Neural crest cell (in vitro differentiated cells): ENCODE measurements around the gene DOCK4. TPM values are rescaled to one million over a fixed set of nuclear protein-coding genes. Genes with fewer than 3 reads are reported as not detected.

Experiments
- DNase-seq: peaks from one replicate; pipeline ENCODE4 v3.0.0; 2021; ENCODE audit warnings: low read depth, mixed read lengths, low spot score
- H3K27ac Mint-ChIP-seq: one replicate; pipeline ENCODE4 v1.8.0; 2021; ENCODE audit warnings: mild to moderate bottlenecking, mixed read lengths; ENCODE audit not compliant: unreplicated experiment
- H3K27me3 Mint-ChIP-seq: 2 replicates; pipeline ENCODE4 v1.8.0; 2021; ENCODE audit warnings: low read depth, mild to moderate bottlenecking, mixed read lengths
- H3K36me3 Mint-ChIP-seq: 2 replicates; pipeline ENCODE4 v1.8.0; 2021; ENCODE audit warnings: low read depth, mild to moderate bottlenecking, mixed read lengths
- H3K4me1 Mint-ChIP-seq: 2 replicates; pipeline ENCODE4 v1.8.0; 2021; ENCODE audit warnings: mixed read lengths
- H3K4me3 Mint-ChIP-seq: one replicate; pipeline ENCODE4 v1.8.0; 2021; ENCODE audit warnings: mild to moderate bottlenecking, mixed read lengths
- H3K9me3 Mint-ChIP-seq: 2 replicates; pipeline ENCODE4 v1.8.0; 2021; ENCODE audit warnings: mixed read lengths
- total RNA-seq: library from RNA; stranded (reverse); gene quantifications from 2 replicates; pipeline ENCODE4 v1.2.1, GENCODE V29; 2021
- TF ChIP-seq, protein P1 (sequence below): fragments of 200-600 bp; sonication (generic); conservative IDR thresholded peaks from 2 replicates; pipeline ENCODE4 v1.5.0; 2021; ENCODE audit warnings: antibody characterized with exemption, mild to moderate bottlenecking

DOCK4 gene
- total RNA-seq, 1 donor from 2014 or later = 15.3 TPM

DNA sequence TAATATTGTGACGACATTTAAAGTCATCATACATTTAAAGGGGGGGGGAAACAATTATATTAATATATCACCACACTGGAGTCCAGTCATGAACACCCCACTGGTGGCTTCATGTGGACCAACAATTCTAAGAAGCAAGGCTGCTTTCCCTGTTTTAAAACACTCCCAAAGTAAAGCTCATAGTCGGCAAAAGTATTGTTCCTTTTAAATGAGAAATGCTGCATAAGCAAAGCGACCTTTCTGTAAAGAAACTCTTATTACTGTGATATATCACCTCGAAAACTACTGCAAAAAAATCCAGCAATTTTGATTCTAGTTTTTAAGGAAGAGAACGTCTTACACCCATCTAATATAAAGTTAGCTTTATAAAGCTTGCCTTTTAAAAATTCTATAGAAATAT, 112.8 kb downstream of the DOCK4 start:
- TF ChIP-seq, protein P1, sequence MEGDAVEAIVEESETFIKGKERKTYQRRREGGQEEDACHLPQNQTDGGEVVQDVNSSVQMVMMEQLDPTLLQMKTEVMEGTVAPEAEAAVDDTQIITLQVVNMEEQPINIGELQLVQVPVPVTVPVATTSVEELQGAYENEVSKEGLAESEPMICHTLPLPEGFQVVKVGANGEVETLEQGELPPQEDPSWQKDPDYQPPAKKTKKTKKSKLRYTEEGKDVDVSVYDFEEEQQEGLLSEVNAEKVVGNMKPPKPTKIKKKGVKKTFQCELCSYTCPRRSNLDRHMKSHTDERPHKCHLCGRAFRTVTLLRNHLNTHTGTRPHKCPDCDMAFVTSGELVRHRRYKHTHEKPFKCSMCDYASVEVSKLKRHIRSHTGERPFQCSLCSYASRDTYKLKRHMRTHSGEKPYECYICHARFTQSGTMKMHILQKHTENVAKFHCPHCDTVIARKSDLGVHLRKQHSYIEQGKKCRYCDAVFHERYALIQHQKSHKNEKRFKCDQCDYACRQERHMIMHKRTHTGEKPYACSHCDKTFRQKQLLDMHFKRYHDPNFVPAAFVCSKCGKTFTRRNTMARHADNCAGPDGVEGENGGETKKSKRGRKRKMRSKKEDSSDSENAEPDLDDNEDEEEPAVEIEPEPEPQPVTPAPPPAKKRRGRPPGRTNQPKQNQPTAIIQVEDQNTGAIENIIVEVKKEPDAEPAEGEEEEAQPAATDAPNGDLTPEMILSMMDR = no peak
- H3K4me3 Mint-ChIP-seq = no peak overlapping the region

DNA sequence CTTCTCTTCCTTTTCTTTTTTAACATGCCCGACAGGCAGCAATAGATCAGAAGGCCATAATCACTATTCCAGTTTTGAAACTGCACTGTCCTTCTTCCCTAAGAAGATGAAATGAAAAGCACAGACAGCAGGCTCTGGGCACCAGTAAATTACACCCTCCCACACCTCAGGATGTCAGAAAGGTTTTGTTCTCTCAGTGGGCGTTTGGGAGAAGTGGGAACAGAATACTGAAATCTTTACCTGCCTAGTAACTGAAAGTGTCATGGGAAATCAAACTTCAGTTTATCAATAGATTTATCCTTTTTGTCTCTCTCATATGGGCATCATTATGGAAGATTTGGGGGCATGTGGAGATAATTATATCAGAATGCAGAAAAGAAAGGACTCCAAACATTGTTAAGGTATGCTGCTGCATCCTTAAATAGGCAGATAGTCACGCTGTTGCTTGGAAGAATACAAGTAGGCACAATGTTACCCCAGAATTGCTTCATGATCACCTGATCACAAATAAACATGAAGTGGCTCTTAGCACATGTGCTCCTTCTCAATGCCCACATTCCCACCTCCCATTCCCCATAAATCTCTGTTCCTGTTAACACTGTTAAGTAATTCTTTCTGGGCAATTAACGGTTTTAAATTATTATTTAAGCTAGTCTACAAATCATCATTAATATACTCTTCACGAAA, 113.3 kb downstream of the DOCK4 start:
- TF ChIP-seq, protein P1 = no peak
- H3K27me3 Mint-ChIP-seq = no peaks in the 10 kb centered on the region
- no peaks in the 10 kb centered on the region for H3K9me3 Mint-ChIP-seq
- peaks cover 9% of the 10 kb centered on the region for H3K4me1 Mint-ChIP-seq
- no peaks in the 10 kb centered on the region for H3K36me3 Mint-ChIP-seq
- no peak overlapping the region for H3K27ac Mint-ChIP-seq
- H3K4me3 Mint-ChIP-seq = no peak overlapping the region
- no peak for DNase-seq

More for the DNA sequence above, 112.8 kb downstream of the DOCK4 start:
- DNase-seq = no peak
- H3K27ac Mint-ChIP-seq = no peak overlapping the region
- no peaks in the 10 kb centered on the region for H3K36me3 Mint-ChIP-seq
- peaks cover 9% of the 10 kb centered on the region for H3K4me1 Mint-ChIP-seq
- no peaks in the 10 kb centered on the region for H3K9me3 Mint-ChIP-seq
- no peaks in the 10 kb centered on the region for H3K27me3 Mint-ChIP-seq

DNA sequence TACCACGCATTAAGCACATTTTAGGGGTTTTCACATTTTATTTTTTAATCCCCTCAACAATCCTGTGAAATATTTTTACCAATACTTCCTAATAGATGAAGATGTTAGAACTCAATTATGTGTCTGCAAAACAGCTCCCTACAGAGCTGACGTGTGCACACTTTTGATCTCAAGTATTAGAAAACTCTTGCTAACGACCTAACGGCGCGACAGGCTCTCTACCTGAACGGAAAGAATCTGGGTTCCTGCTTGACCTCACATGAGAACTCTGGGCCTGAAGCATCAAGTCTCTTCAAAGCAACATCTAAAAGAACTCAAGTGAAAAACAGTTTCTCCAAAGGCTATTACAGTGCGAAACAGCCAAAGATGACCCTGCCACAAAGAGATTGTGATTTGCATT, 113.9 kb downstream of the DOCK4 start:
- TF ChIP-seq, protein P1 = no peak
- no peak for DNase-seq
- H3K4me1 Mint-ChIP-seq = peaks cover 9% of the 10 kb centered on the region
- H3K9me3 Mint-ChIP-seq = no peaks in the 10 kb centered on the region
- H3K4me3 Mint-ChIP-seq = no peak overlapping the region
- no peaks in the 10 kb centered on the region for H3K36me3 Mint-ChIP-seq
- H3K27me3 Mint-ChIP-seq = no peaks in the 10 kb centered on the region
- H3K27ac Mint-ChIP-seq = no peak overlapping the region

DNA sequence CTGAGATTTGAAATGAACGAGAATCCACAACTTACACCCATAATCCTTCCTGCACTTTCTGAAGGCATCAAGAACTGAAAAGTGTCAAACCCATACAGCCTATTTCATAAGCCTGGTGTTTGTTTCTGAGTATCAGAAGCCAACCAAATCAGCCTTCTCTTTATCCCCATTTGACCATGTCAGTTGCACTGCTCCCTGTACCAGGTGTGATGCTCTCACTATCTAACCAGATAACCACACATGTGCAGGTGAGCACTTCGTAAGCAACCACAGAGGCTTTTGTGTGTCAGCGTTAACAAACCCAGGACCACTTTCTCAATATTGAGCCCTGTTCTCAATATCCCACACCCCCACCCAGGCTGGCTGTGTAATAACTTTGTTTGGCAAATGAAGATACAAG, 114.4 kb downstream of the DOCK4 start:
- no peak for DNase-seq
- no peaks in the 10 kb centered on the region for H3K27me3 Mint-ChIP-seq
- TF ChIP-seq, protein P1 = no peak
- H3K4me1 Mint-ChIP-seq = peaks cover 9% of the 10 kb centered on the region
- no peak overlapping the region for H3K27ac Mint-ChIP-seq
- no peaks in the 10 kb centered on the region for H3K36me3 Mint-ChIP-seq
- H3K9me3 Mint-ChIP-seq = no peaks in the 10 kb centered on the region
- H3K4me3 Mint-ChIP-seq = no peak overlapping the region

DNA sequence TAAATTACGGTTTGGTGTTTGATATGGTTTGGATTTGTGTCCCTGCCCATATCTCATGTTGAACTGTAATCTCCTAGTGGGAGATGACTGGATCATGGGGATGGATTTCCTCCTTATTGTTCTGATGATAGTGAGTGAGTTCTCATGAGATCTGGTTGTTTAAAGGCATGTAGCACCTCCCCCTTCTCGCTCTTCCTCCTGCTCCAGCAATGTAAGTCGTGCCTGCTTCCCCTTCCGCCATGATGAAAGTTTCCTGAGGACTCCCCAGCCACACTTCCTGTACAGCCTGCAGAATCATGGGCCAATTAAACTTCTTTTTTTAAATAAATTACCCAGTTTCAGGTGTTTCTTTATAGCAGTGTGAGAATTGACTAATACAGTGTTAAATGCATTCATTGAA, 116.6 kb downstream of the DOCK4 start:
- Mint-ChIP-seq H3K27ac (peak overlapping the region; percentile 31), H3K27me3 (no peaks in the 10 kb centered on the region), H3K36me3 (no peaks in the 10 kb centered on the region), H3K9me3 (no peaks in the 10 kb centered on the region), H3K4me3 (no peak overlapping the region), H3K4me1 (peaks cover 9% of the 10 kb centered on the region)
- TF ChIP-seq, protein P1 = no peak
- no peak for DNase-seq
